ENCODE results near the gene STK39. TPM values are rescaled to one million over a fixed set of nuclear protein-coding genes. Genes with fewer than 3 reads are reported as not detected.

Gene STK39
- total RNA-seq, 1 donor from 2014 or later = 28.2 TPM

GRCh38 chr2:168191955-168192785, 55.2 kb downstream of the STK39 start:
- peaks cover 5% of the 10 kb centered on the region for H3K36me3 Mint-ChIP-seq (ENCODE audit: low read depth)
- H3K27me3 Mint-ChIP-seq (ENCODE audit: low read depth) = no peaks in the 10 kb centered on the region
- no peak overlapping the region for H3K27ac Mint-ChIP-seq (ENCODE audit: unreplicated experiment)
- DNase-seq (ENCODE audit: low read depth, low spot score) = no peak
- no peak overlapping the region for H3K4me3 Mint-ChIP-seq
- H3K4me1 Mint-ChIP-seq = peaks cover 37% of the 10 kb centered on the region
- H3K9me3 Mint-ChIP-seq = peaks cover 2% of the 10 kb centered on the region
- TF ChIP-seq CTCF (conservative IDR thresholded peaks at IDR 0.05) = no peak

GRCh38 chr2:168190590-168191336, 56.6 kb downstream of the STK39 start:
- no peak for TF ChIP-seq CTCF (conservative IDR thresholded peaks at IDR 0.05)
- no peaks in the 10 kb centered on the region for H3K9me3 Mint-ChIP-seq
- H3K4me3 Mint-ChIP-seq = no peak overlapping the region
- peaks cover 47% of the 10 kb centered on the region for H3K4me1 Mint-ChIP-seq
- no peak for DNase-seq (ENCODE audit: low read depth, low spot score)
- no peaks in the 10 kb centered on the region for H3K36me3 Mint-ChIP-seq (ENCODE audit: low read depth)
- H3K27ac Mint-ChIP-seq (ENCODE audit: unreplicated experiment) = no peak overlapping the region
- H3K27me3 Mint-ChIP-seq (ENCODE audit: low read depth) = no peaks in the 10 kb centered on the region

GRCh38 chr2:168189835-168190569, 57.4 kb downstream of the STK39 start:
- H3K27ac Mint-ChIP-seq (ENCODE audit: unreplicated experiment) = no peak overlapping the region
- no peaks in the 10 kb centered on the region for H3K27me3 Mint-ChIP-seq (ENCODE audit: low read depth)
- H3K4me3 Mint-ChIP-seq = no peak overlapping the region
- H3K36me3 Mint-ChIP-seq (ENCODE audit: low read depth) = no peaks in the 10 kb centered on the region
- DNase-seq (ENCODE audit: low read depth, low spot score) = no peak
- TF ChIP-seq CTCF (conservative IDR thresholded peaks at IDR 0.05) = no peak
- peaks cover 47% of the 10 kb centered on the region for H3K4me1 Mint-ChIP-seq
- H3K9me3 Mint-ChIP-seq = no peaks in the 10 kb centered on the region

- Mint-ChIP-seq H3K27me3 (ENCODE audit: low read depth) (no peaks in the 10 kb centered on the region), H3K4me1 (peaks cover 43% of the 10 kb centered on the region), H3K4me3 (no peak overlapping the region), H3K9me3 (no peaks in the 10 kb centered on the region), H3K27ac (ENCODE audit: unreplicated experiment) (no peak overlapping the region), H3K36me3 (ENCODE audit: low read depth) (no peaks in the 10 kb centered on the region)
- no peak for DNase-seq (ENCODE audit: low read depth, low spot score)
- TF ChIP-seq CTCF (conservative IDR thresholded peaks at IDR 0.05) = no peak
These were observed 59.4 kb downstream of the STK39 start for GRCh38 chr2:168188002-168188401.

- Mint-ChIP-seq H3K27me3 (ENCODE audit: low read depth) (no peaks in the 10 kb centered on the region), H3K4me1 (peaks cover 28% of the 10 kb centered on the region), H3K4me3 (no peak overlapping the region), H3K36me3 (ENCODE audit: low read depth) (no peaks in the 10 kb centered on the region), H3K9me3 (no peaks in the 10 kb centered on the region), H3K27ac (ENCODE audit: unreplicated experiment) (no peak overlapping the region)
- DNase-seq (ENCODE audit: low read depth, low spot score) = no peak
- no peak for TF ChIP-seq CTCF (conservative IDR thresholded peaks at IDR 0.05)
These were observed 60.9 kb downstream of the STK39 start for GRCh38 chr2:168186452-168186851.

Data from neural crest cell (in vitro differentiated cells).